Mucosa of descending colon (tissue), 3 donors: Measurements from ENCODE around the gene NAA20. TPM values are rescaled to one million over a fixed set of nuclear protein-coding genes. Genes with fewer than 3 reads are reported as not detected.

Experiments
- ATAC-seq: fragments of 200-7000 bp; cut with Tn5 transposase; one replicate; pipeline ENCODE4 v1.9.1; 2020; ENCODE audit warnings: mild to moderate bottlenecking, moderate library complexity
- DNase-seq, 3 donors: peaks; one replicate each; pipeline ENCODE4 v3.0.0-alpha.2; 2020
- H3K36me3 ChIP-seq: fragments of 200-600 bp; one replicate; pipeline ENCODE4 v1.8.0; 2021; ENCODE audit warnings: low read depth, mild to moderate bottlenecking
- H3K4me1 ChIP-seq: fragments of 200-600 bp; one replicate; pipeline ENCODE4 v1.8.0; 2021; ENCODE audit warnings: low read depth, mild to moderate bottlenecking
- H3K4me3 ChIP-seq: fragments of 200-600 bp; one replicate; pipeline ENCODE4 v1.8.0; 2021; ENCODE audit warnings: mild to moderate bottlenecking
- H3K9me3 ChIP-seq: fragments of 200-600 bp; one replicate; pipeline ENCODE4 v1.8.0; 2021; ENCODE audit warnings: mild to moderate bottlenecking
- CTCF ChIP-seq: fragments of 200-600 bp; IDR thresholded peaks from one replicate; pipeline ENCODE4 v1.8.0; 2022; ENCODE audit warnings: antibody characterized with exemption, mild to moderate bottlenecking
- intact Hi-C, 2 donors: fragments of 100-400 bp; cut with DNase I in 1 of 2; cut with micrococcal nuclease in 1 of 2; formaldehyde crosslinking; loops; one replicate each; pipeline versions ENCODE4 v1.11.0 to v1.11.1; 2022; cut with DNase I, micrococcal nuclease
- long read RNA-seq, 2 donors: library from polyadenylated mRNA; unstranded; transcript quantifications; one replicate each; pipeline ENCODE4 v2.0.0, GENCODE V29; 2019 to 2021
- total RNA-seq, 3 donors: library from RNA; stranded (reverse); fragmentation: NEBNext Ultra II Directional in 2 of 3; extraction: Animal tissue kit (Norgen Biotek cat#: 25700) in 2 of 3; gene quantifications; one replicate each; pipeline versions ENCODE4 v1.2.1 to v1.2.4, GENCODE V29; 2021 to 2023
- donor health status: DM: no; HTN: no; CAD: no; lungs with moderate emphysema.
- donor health status: DM: no; HTN: no; CAD: no.
- donor health status: DM: no; HTN: yes; CAD: no.

Gene NAA20, protein sequence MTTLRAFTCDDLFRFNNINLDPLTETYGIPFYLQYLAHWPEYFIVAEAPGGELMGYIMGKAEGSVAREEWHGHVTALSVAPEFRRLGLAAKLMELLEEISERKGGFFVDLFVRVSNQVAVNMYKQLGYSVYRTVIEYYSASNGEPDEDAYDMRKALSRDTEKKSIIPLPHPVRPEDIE
- 10 to 100 TPM; 38.7 to 46.6 (median 42.3) TPM for total RNA-seq
- long read RNA-seq, donor 1, transcript NAA20-202 (6 exons, 1,260 nt), result major isoform, 40 of 51 reads
- long read RNA-seq, donor 1, partial matches to known transcripts, result 1 of 51 reads
- long read RNA-seq, donor 1, other reads (novel, unspliced or antisense), result 10 of 51 reads
- long read RNA-seq, donor 2, transcript NAA20-202 (6 exons, 1,260 nt), result major isoform, 24 of 27 reads
- long read RNA-seq, donor 2, partial matches to known transcripts, result 0 of 27 reads
- long read RNA-seq, donor 2, other reads (novel, unspliced or antisense), result 3 of 27 reads

DNA sequence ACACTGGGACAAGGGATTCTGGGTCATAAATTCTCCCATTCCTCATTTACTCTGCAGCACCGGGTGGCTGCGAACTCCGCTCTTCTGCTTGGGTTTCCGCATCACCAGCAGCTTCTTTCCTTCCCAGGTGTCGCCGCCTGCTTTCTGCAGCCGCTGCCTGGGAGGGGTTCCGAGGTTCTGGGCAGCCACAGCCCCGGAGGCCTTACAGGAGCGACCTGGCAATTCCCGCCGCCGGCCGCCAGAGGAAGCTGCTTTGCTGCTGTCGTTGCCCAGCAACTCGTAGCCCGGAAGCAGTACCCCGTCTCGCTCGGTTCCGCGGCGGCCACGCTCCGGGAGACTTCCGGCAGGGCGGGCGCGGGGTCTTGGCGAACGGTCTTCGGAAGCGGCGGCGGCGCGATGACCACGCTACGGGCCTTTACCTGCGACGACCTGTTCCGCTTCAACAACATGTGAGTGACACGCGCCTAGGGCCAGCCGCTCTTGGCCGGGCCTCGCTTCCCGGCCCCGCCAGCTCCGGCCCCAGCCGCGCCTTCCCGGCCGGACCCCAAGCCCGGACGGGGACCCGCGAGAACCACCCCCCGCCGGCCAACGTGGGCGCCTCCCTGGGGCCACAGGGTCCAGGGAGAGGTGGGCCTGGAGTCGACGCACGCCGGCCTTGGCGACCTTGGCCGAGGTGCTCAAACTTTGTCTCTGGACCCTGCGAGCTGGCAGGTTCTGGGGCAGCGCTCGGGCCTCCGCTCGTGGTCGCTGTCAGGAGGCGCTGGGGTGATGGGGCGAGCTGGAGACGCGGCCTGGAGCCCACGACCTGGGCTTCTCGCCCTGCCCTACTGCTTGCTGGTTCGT is at the start of gene NAA20:
Gene NAA20, plus strand, starts transcription at position 362 of the 843 bp plus-strand sequence. Its CDS starts 35 bp downstream, at position 397.
- Histone ChIP-seq H3K9me3 (no peaks in the 10 kb centered on the region), H3K36me3 (no peaks in the 10 kb centered on the region), H3K4me3 (peak within 1 kb of the TSS; percentile 98), H3K4me1 (peaks cover 20% of the 10 kb centered on the region)
- DNase-seq (peak; percentile 93 to 96 (median 95)), ATAC-seq (peak; percentile 99)
- intact Hi-C loops, result no loop called here
- TF ChIP-seq CTCF, result peak; percentile 86

DNA sequence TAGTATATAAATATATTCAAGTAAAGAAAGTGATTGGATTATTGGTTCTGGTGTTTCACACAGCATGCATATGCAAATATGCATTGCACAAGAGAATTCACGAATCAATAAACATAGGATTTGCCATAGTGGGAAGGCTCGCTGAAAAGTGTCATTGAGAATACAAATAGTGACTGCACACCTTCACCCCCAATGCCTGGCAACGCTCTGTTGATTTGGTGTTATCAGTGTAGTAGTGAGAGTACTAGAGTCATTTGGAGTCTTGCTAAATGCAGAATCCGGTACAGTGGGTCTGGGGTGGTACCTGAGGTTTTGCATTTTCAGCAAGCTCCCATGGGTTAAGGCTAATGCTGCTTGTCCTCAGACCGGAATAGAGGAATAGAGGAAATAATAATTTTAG is 49.7 kb upstream of the NAA20 start:
- no peak for TF ChIP-seq CTCF
- Histone ChIP-seq H3K4me3 (no peak overlapping the region), H3K4me1 (peaks cover 3% of the 10 kb centered on the region), H3K9me3 (no peaks in the 10 kb centered on the region), H3K36me3 (no peaks in the 10 kb centered on the region)
- ATAC-seq (no peak), DNase-seq (no peak)
- intact Hi-C loops, result no loop called here

- ATAC-seq (no peak), DNase-seq (no peak)
- intact Hi-C loops, result no loop called here
- no peak for TF ChIP-seq CTCF
- H3K4me1 ChIP-seq, result peaks cover 3% of the 10 kb centered on the region
- H3K36me3 ChIP-seq, result no peaks in the 10 kb centered on the region
- H3K9me3 ChIP-seq, result no peaks in the 10 kb centered on the region
- no peak overlapping the region for H3K4me3 ChIP-seq
Measured at GRCh38 chr20:19968028-19968427, 49.1 kb upstream of the NAA20 start.

GRCh38 chr20:19968466-19969073 is 48.6 kb upstream of the NAA20 start:
- intact Hi-C loops, result no loop called here
- no peak overlapping the region for H3K4me3 ChIP-seq
- H3K36me3 ChIP-seq, result no peaks in the 10 kb centered on the region
- no peak for ATAC-seq
- H3K9me3 ChIP-seq, result no peaks in the 10 kb centered on the region
- TF ChIP-seq CTCF, result no peak
- H3K4me1 ChIP-seq, result peaks cover 3% of the 10 kb centered on the region
- no peak for DNase-seq

- Histone ChIP-seq H3K9me3 (no peaks in the 10 kb centered on the region), H3K36me3 (no peaks in the 10 kb centered on the region), H3K4me3 (no peak overlapping the region), H3K4me1 (no peaks in the 10 kb centered on the region)
- ATAC-seq, result no peak
- no peak for TF ChIP-seq CTCF
- intact Hi-C loops, result no loop called here
- DNase-seq, result no peak
Measured at GRCh38 chr20:19969106-19969505, 48.1 kb upstream of the NAA20 start.
